GM10847 (cell line): ENCODE measurements around the gene PXN.

Experiments used
- POLR2A ChIP-seq: IDR thresholded peaks from 2 replicates; pipeline ENCODE4 v1.6.1; 2011; ENCODE audit not compliant: insufficient read length; ENCODE audit errors: extremely low read depth

PXN gene

GRCh38 chr12:120252071-120252906 lies 13.2 kb downstream of the PXN start:
- no peak for TF ChIP-seq POLR2A

- no peak for TF ChIP-seq POLR2A
Observed at GRCh38 chr12:120249875-120250795, 15.4 kb downstream of the PXN start.

GRCh38 chr12:120249266-120249874 lies 16.2 kb downstream of the PXN start:
- TF ChIP-seq POLR2A = no peak

- no peak for TF ChIP-seq POLR2A
Observed at GRCh38 chr12:120247621-120248030, 17.9 kb downstream of the PXN start.

GRCh38 chr12:120247183-120247582 lies 18.3 kb downstream of the PXN start:
- TF ChIP-seq POLR2A = no peak

GRCh38 chr12:120242971-120243699 lies 22.4 kb downstream of the PXN start:
- TF ChIP-seq POLR2A = no peak

GRCh38 chr12:120242275-120242799 lies 23.2 kb downstream of the PXN start:
- TF ChIP-seq POLR2A = no peak

- TF ChIP-seq POLR2A = no peak
Observed at GRCh38 chr12:120241561-120242274, 23.8 kb downstream of the PXN start.

- no peak for TF ChIP-seq POLR2A
Observed at GRCh38 chr12:120240495-120240833, 25.1 kb downstream of the PXN start.

- no peak for TF ChIP-seq POLR2A
Observed at GRCh38 chr12:120239776-120240494, 25.6 kb downstream of the PXN start.

GRCh38 chr12:120238839-120239445 lies 26.6 kb downstream of the PXN start:
- no peak for TF ChIP-seq POLR2A

- no peak for TF ChIP-seq POLR2A
Observed at GRCh38 chr12:120238217-120238616, 27.3 kb downstream of the PXN start.

- TF ChIP-seq POLR2A = no peak
Observed at GRCh38 chr12:120237360-120238171, 28.0 kb downstream of the PXN start.
